T-helper 2 cell treated with Interferon-gamma antibody and Interleukin-4, amounts not matched to agents 100 ng/mL and 5 ng/mL, for 36 hours (primary cell): Measurements from ENCODE around the gene RBMS2. TPM values are rescaled to one million over a fixed set of nuclear protein-coding genes. Genes with fewer than 3 reads are reported as not detected.

Source experiments
- intact Hi-C: fragments of 100-400 bp; cut with micrococcal nuclease; formaldehyde crosslinking; loops from one replicate; pipeline ENCODE4 v1.15.1; 2023
- total RNA-seq: library from RNA; stranded (reverse); gene quantifications from 2 replicates; pipeline ENCODE4 v1.2.3, GENCODE V29; 2022

The RBMS2 gene
- total RNA-seq, 1 donor from 2014 or later, result 8.7 TPM

GRCh38 chr12:56581418-56582145 lies 60.0 kb downstream of the RBMS2 start:
- intact Hi-C loops, result no loop called here

GRCh38 chr12:56585098-56585497 lies 63.5 kb downstream of the RBMS2 start:
- intact Hi-C loops, result no loop called here

GRCh38 chr12:56589783-56590182 lies 68.2 kb downstream of the RBMS2 start:
- intact Hi-C loops, result loop anchor here (5.0 kb wide), 1 partner anchor 92 kb away; no protein-coding TSS in a partner anchor

- intact Hi-C loops, result loop anchor here (5.0 kb wide), 1 partner anchor 93 kb away; no protein-coding TSS in a partner anchor
These were observed 68.7 kb downstream of the RBMS2 start for GRCh38 chr12:56590237-56590830.

GRCh38 chr12:56591126-56591525 lies 69.5 kb downstream of the RBMS2 start:
- intact Hi-C loops, result loop anchor here (5.0 kb wide), 1 partner anchor 94 kb away; no protein-coding TSS in a partner anchor

- intact Hi-C loops, result loop anchor here (5.0 kb wide), 1 partner anchor 95 kb away; no protein-coding TSS in a partner anchor
These were observed 70.3 kb downstream of the RBMS2 start for GRCh38 chr12:56591961-56592360.

GRCh38 chr12:56593909-56594621 lies 72.4 kb downstream of the RBMS2 start:
- intact Hi-C loops, result loop anchor here (1.0 to 5.0 kb wide), 3 partner anchors 21 to 97 kb away; no protein-coding TSS in a partner anchor

- intact Hi-C loops, result no loop called here
These were observed 75.2 kb downstream of the RBMS2 start for GRCh38 chr12:56596815-56597214.

GRCh38 chr12:56599041-56599440 lies 77.4 kb downstream of the RBMS2 start:
- intact Hi-C loops, result no loop called here

- intact Hi-C loops, result no loop called here
These were observed 78.2 kb downstream of the RBMS2 start for GRCh38 chr12:56599797-56600196.

- intact Hi-C loops, result no loop called here
These were observed 79.1 kb downstream of the RBMS2 start for GRCh38 chr12:56600753-56601152.

GRCh38 chr12:56601503-56601902 lies 79.9 kb downstream of the RBMS2 start:
- intact Hi-C loops, result no loop called here

GRCh38 chr12:56602239-56602638 lies 80.6 kb downstream of the RBMS2 start:
- intact Hi-C loops, result no loop called here

GRCh38 chr12:56604355-56604754 lies 82.7 kb downstream of the RBMS2 start:
- intact Hi-C loops, result no loop called here

- intact Hi-C loops, result no loop called here
These were observed 93.0 kb downstream of the RBMS2 start for GRCh38 chr12:56614627-56615026.

- intact Hi-C loops, result no loop called here
These were observed 94.6 kb downstream of the RBMS2 start for GRCh38 chr12:56616244-56616643.

- intact Hi-C loops, result no loop called here
These were observed 95.3 kb downstream of the RBMS2 start for GRCh38 chr12:56616925-56617324.

GRCh38 chr12:56622535-56622934 lies 100.9 kb downstream of the RBMS2 start:
- intact Hi-C loops, result no loop called here

- intact Hi-C loops, result no loop called here
These were observed 105.1 kb downstream of the RBMS2 start for GRCh38 chr12:56626701-56627100.

- intact Hi-C loops, result loop anchor here (1.0 kb wide), 1 partner anchor 7 kb away; no protein-coding TSS in a partner anchor
These were observed 107.2 kb downstream of the RBMS2 start for GRCh38 chr12:56628671-56629458.
